Testis (tissue), 2 donors: ENCODE measurements around the gene WDR88.

Experiments used
- POLR2A ChIP-seq: fragments of 450-650 bp; IDR thresholded peaks from one replicate; pipeline ENCODE4 v1.6.1; 2017; ENCODE audit warnings: antibody characterized with exemption, mild to moderate bottlenecking, moderate library complexity
- TF ChIP-seq, protein P1 (sequence below), 3 experiments: fragments of 450-650 bp in 2 of 3; fragments of 200-600 bp in 1 of 3; sonication (generic) in 1 of 3; IDR thresholded peaks; one replicate each; pipeline ENCODE4 v1.5.1; 2016 to 2019; ENCODE audit warnings: antibody characterized with exemption in 3 of 3, mild to moderate bottlenecking in 2 of 3, moderate library complexity in 1 of 3

DNA sequence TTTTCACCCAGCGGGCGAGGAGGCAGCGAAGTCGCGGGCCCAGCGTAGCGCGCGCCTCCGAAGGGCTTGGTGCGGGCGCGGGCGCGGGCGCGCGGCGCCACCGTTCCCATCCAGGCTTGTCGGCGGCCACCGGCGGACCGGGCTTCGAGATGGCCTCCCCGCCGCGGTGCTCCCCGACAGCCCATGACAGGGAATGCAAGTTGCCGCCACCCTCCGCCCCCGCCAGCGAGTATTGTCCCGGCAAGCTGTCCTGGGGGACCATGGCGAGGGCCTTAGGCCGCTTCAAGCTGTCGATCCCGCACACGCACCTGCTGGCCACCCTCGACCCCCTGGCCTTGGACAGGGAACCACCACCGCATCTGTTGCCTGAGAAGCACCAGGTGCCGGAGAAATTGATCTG is at the start of gene WDR88:
- TF ChIP-seq, protein P1, sequence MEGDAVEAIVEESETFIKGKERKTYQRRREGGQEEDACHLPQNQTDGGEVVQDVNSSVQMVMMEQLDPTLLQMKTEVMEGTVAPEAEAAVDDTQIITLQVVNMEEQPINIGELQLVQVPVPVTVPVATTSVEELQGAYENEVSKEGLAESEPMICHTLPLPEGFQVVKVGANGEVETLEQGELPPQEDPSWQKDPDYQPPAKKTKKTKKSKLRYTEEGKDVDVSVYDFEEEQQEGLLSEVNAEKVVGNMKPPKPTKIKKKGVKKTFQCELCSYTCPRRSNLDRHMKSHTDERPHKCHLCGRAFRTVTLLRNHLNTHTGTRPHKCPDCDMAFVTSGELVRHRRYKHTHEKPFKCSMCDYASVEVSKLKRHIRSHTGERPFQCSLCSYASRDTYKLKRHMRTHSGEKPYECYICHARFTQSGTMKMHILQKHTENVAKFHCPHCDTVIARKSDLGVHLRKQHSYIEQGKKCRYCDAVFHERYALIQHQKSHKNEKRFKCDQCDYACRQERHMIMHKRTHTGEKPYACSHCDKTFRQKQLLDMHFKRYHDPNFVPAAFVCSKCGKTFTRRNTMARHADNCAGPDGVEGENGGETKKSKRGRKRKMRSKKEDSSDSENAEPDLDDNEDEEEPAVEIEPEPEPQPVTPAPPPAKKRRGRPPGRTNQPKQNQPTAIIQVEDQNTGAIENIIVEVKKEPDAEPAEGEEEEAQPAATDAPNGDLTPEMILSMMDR (IDR thresholded peaks at IDR 0.05), result no peak
- no peak for TF ChIP-seq POLR2A
